Caco-2 (cell line): ENCODE results near the gene COL19A1. TPM values are rescaled to one million over a fixed set of nuclear protein-coding genes. Genes with fewer than 3 reads are reported as not detected.

Experiments used
- BruUV-seq: library from RNA; stranded (reverse); fragments of 400-500 nt; replicated peaks from 2 replicates; lab custom pipeline; 2021; lab: Mats Ljungman, UMichigan
- CTCF ChIA-PET: fragments of 300-600 bp; sonication (Branson Sonifier 250); formaldehyde crosslinking; loops from one replicate; lab custom pipeline; 2022; ENCODE audit warnings: antibody characterized with exemption; lab: Charles Lee
- POLR2A ChIA-PET: fragments of 300-600 bp; sonication (Branson Sonifier 250); formaldehyde crosslinking; loops from one replicate; lab custom pipeline; 2022; ENCODE audit warnings: antibody characterized with exemption; lab: Charles Lee
- DNase-seq, 2 experiments: peaks; one replicate each; pipeline versions ENCODE4 v3.0.0 to v3.0.0-alpha.2; 2020 to 2022
- H3K27me3 ChIP-seq: replicated peaks from 2 replicates; pipeline ENCODE4 v1.6.0; 2011; ENCODE audit warnings: low read length; ENCODE audit not compliant: control insufficient read depth, insufficient read depth
- H3K36me3 ChIP-seq: 2 replicates; pipeline ENCODE4 v1.5.1; 2011; ENCODE audit warnings: low read length; ENCODE audit not compliant: control insufficient read depth, insufficient read depth
- H3K4me1 ChIP-seq: fragments of 250-450 bp; sonication (Bioruptor Pico); 2 replicates; pipeline ENCODE4 v1.5.1; 2020; ENCODE audit warnings: mild to moderate bottlenecking
- H3K4me3 ChIP-seq: 2 replicates; pipeline ENCODE4 v1.5.1; 2011; ENCODE audit warnings: low read depth, mild to moderate bottlenecking, control low read depth, low read length
- H3K9me3 ChIP-seq: fragments of 250-450 bp; sonication (Bioruptor Pico); 2 replicates; pipeline ENCODE4 v1.5.1; 2020; ENCODE audit warnings: mild to moderate bottlenecking, moderate library complexity
- H3K27ac Mint-ChIP-seq: one replicate; pipeline ENCODE4 v1.8.0; 2022; ENCODE audit warnings: mixed read lengths; ENCODE audit not compliant: unreplicated experiment
- H3K27me3 Mint-ChIP-seq: one replicate; pipeline ENCODE4 v1.8.0; 2022; ENCODE audit warnings: mixed read lengths; ENCODE audit not compliant: insufficient read depth, unreplicated experiment
- H3K36me3 Mint-ChIP-seq: one replicate; pipeline ENCODE4 v1.8.0; 2022; ENCODE audit warnings: mild to moderate bottlenecking, mixed read lengths; ENCODE audit not compliant: insufficient read depth, unreplicated experiment
- H3K4me1 Mint-ChIP-seq: one replicate; pipeline ENCODE4 v1.8.0; 2022; ENCODE audit warnings: low read depth, mixed read lengths; ENCODE audit not compliant: unreplicated experiment
- H3K4me3 Mint-ChIP-seq: one replicate; pipeline ENCODE4 v1.8.0; 2022; ENCODE audit warnings: mild to moderate bottlenecking, moderate library complexity, mixed read lengths; ENCODE audit not compliant: unreplicated experiment
- H3K9me3 Mint-ChIP-seq: one replicate; pipeline ENCODE4 v1.8.0; 2022; ENCODE audit warnings: mixed read lengths; ENCODE audit not compliant: unreplicated experiment
- CTCF ChIP-seq, 2 experiments: fragments of 200-600 bp in 1 of 2; IDR thresholded peaks; 1 replicate in 1 of 2; 2 replicates in 1 of 2; pipeline versions ENCODE4 v1.5.1 to v1.8.0; 2011 to 2022; ENCODE audit warnings: antibody characterized with exemption in 1 of 2, control low read depth in 1 of 2, inconsistent platforms in 1 of 2, low read depth in 1 of 2, low read length in 1 of 2, mild to moderate bottlenecking in 1 of 2, moderate library complexity in 1 of 2; ENCODE audit not compliant: insufficient read depth in 1 of 2, severe bottlenecking in 1 of 2, unreplicated experiment in 1 of 2
- intact Hi-C: fragments of 100-400 bp; cut with micrococcal nuclease; formaldehyde crosslinking; loops from one replicate; pipeline ENCODE4 v1.10.0; 2022; ENCODE audit not compliant: unreplicated experiment
- total RNA-seq: library from RNA; stranded (reverse); gene quantifications from 2 replicates; pipeline ENCODE4 v1.2.3, GENCODE V29; 2022

Gene COL19A1
- total RNA-seq, 1 experiment from 2014 or later: not detected

GRCh38 chr6:69914015-69914485 is 47.7 kb downstream of the COL19A1 start:
- POLR2A ChIA-PET: no interaction called here
- peak; percentile 10 to 30 for TF ChIP-seq CTCF (IDR thresholded peaks at IDR 0.05; ENCODE audit: insufficient read depth in 1 of 2, low read depth in 1 of 2, low read length in 1 of 2, severe bottlenecking in 1 of 2, unreplicated experiment in 1 of 2)
- BruUV-seq: no TSS peak
- Histone ChIP-seq H3K4me1 (0 out of 2 replicates have a peak, but pooled peaks cover 3% of the 10 kb centered on the region), H3K27me3 (no peaks in the 10 kb centered on the region), H3K4me3 (no peak overlapping the region), H3K36me3 (no peaks in the 10 kb centered on the region), H3K9me3 (no peaks in the 10 kb centered on the region)
- Mint-ChIP-seq H3K4me3 (no peak overlapping the region), H3K27me3 (no peaks in the 10 kb centered on the region), H3K36me3 (no peaks in the 10 kb centered on the region), H3K9me3 (peaks cover 9% of the 10 kb centered on the region), H3K4me1 (no peaks in the 10 kb centered on the region), H3K27ac (no peak overlapping the region)
- CTCF ChIA-PET: no interaction called here
- no peak for DNase-seq
- intact Hi-C loops: loop anchor here (2.0 kb wide), 1 partner anchor 21 kb away; no protein-coding TSS in a partner anchor

- peak in 1 of 2 experiments; percentile 3 for DNase-seq
- POLR2A ChIA-PET: no interaction called here
- Mint-ChIP-seq H3K36me3 (no peaks in the 10 kb centered on the region), H3K27me3 (no peaks in the 10 kb centered on the region), H3K4me1 (no peaks in the 10 kb centered on the region), H3K9me3 (peaks cover 9% of the 10 kb centered on the region), H3K4me3 (no peak overlapping the region), H3K27ac (no peak overlapping the region)
- no TSS peak for BruUV-seq
- TF ChIP-seq CTCF (IDR thresholded peaks at IDR 0.05; ENCODE audit: insufficient read depth in 1 of 2, low read depth in 1 of 2, low read length in 1 of 2, severe bottlenecking in 1 of 2, unreplicated experiment in 1 of 2): no peak
- Histone ChIP-seq H3K36me3 (no peaks in the 10 kb centered on the region), H3K9me3 (no peaks in the 10 kb centered on the region), H3K4me1 (0 out of 2 replicates have a peak, but pooled peaks cover 3% of the 10 kb centered on the region), H3K27me3 (no peaks in the 10 kb centered on the region), H3K4me3 (no peak overlapping the region)
- CTCF ChIA-PET: no interaction called here
- intact Hi-C loops: loop anchor here (2.0 kb wide), 1 partner anchor 23 kb away; no protein-coding TSS in a partner anchor
These were observed 49.0 kb downstream of the COL19A1 start for GRCh38 chr6:69915346-69915745.

- no peak overlapping the region for H3K4me3 ChIP-seq
- no peaks in the 10 kb centered on the region for H3K27me3 ChIP-seq
- H3K36me3 ChIP-seq: no peaks in the 10 kb centered on the region
- no peak for TF ChIP-seq CTCF (IDR thresholded peaks at IDR 0.05; ENCODE audit: insufficient read depth in 1 of 2, low read depth in 1 of 2, low read length in 1 of 2, severe bottlenecking in 1 of 2, unreplicated experiment in 1 of 2)
- DNase-seq: no peak
- Mint-ChIP-seq H3K9me3 (peaks cover 9% of the 10 kb centered on the region), H3K27me3 (no peaks in the 10 kb centered on the region), H3K4me3 (no peak overlapping the region), H3K36me3 (no peaks in the 10 kb centered on the region), H3K27ac (no peak overlapping the region), H3K4me1 (no peaks in the 10 kb centered on the region)
- CTCF ChIA-PET: no interaction called here
- POLR2A ChIA-PET: no interaction called here
- no peaks in the 10 kb centered on the region for H3K9me3 ChIP-seq
- intact Hi-C loops: no loop called here
- BruUV-seq: no TSS peak
- 0 out of 2 replicates have a peak, but pooled peaks cover 3% of the 10 kb centered on the region for H3K4me1 ChIP-seq
These were observed 51.5 kb downstream of the COL19A1 start for GRCh38 chr6:69917834-69918233.
